Fibroblast of skin of right biceps (primary cell): Measurements from ENCODE around the gene KIAA1671.
"Not testable (repeated sequence)": the region's sequence is repeated elsewhere in the genome, so short reads cannot be mapped to it uniquely, and the experiment has no call there.

Experiments
- DNase-seq: peaks from one replicate; pipeline ENCODE4 v3.0.0-alpha.2; 2013

KIAA1671 gene

DNA sequence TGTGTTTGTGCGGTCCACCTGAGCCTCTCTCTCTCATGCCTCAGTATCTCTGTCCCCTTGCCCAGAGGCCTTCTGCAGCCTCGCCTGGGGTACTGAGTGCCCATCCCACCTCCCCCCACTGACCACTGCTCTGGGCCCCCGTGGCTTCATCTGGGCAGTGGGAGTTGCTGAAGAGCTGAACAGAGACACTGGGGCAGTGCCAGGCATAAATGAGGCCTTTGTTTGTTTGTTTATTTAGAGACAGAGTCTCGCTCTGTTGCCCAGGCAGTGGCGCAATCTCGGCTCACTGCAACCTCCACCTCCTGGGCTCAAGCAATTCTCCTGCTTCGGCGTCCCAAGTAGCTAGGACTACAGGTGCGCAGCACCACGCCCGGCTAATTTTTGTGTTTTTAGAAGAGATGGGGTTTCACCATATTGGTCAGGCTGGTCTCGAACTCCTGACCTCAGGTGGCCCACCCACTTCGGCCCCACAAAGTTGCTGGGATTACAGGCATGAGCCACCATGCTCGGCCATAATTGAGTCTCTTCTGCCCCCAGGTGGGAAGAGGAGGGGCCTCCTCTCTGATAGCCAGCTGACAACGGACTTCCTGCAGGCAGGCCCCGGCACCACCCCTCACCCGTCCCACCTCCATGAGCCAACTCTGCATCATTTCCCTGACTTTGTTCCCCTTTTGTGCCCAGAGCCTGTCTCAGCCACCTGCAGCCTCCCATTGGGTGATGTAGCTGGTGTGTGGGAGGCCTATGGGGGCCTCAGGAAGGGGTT lies 256.4 kb downstream of the KIAA1671 start:
- no peak for DNase-seq

DNA sequence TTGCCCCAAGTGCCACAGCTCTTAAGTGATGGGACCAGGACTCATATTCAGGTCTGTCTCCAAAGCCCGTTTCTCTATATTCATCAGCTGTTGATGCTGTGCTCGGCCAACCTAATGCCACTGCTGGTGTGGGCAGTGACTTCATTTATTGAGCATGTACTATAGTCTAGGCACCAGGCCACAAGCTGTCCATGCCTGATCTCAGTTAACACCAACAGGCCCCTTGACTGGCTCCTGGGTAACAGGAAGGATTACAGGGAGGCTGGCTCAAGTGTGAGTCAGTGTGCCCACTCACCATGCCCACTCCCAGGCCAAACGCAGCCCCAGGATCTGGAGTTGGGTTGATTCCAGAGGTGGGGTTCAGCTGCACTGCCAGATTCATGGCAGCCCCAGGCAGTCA lies 258.3 kb downstream of the KIAA1671 start:
- DNase-seq, result no peak

DNA sequence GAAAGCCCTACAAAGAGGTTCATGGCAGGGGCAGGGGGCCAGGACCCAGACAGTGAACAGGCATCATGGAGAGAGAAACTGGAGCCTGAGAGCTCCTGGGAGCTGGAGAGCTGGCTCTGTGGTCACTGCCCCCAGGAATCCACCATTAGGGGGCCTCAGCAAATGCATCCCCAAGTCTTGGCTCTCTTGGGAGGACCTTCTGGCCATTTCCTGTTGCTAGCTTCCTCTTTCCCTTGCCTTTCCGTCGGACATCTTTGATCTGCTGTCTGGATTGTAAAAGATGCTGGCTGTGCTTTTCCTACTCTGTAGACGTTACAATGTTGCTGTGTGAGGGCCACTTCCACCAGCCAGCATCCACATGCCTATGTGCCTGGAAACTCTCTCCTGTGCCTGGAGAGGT lies 259.8 kb downstream of the KIAA1671 start:
- DNase-seq, result no peak

DNA sequence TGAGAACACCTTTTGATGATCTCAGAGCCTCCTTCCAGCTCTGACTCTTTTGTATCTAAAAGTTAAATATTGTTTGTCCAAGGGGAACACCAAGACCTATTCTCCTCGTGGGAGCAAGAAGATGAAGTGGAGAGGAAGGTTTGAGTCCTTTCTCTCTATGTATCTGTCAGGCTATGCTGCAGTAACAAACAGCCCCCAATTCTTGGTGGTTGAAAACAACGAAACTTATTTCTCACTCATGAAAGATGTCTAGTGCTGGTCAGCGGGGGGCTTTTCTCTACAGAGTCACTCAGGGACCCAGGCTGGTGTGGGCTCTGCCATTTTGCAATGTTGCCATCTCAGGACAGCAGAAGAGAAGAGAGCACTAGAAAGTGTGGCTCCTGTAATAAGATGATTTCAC lies 260.7 kb downstream of the KIAA1671 start:
- DNase-seq, result no peak

DNA sequence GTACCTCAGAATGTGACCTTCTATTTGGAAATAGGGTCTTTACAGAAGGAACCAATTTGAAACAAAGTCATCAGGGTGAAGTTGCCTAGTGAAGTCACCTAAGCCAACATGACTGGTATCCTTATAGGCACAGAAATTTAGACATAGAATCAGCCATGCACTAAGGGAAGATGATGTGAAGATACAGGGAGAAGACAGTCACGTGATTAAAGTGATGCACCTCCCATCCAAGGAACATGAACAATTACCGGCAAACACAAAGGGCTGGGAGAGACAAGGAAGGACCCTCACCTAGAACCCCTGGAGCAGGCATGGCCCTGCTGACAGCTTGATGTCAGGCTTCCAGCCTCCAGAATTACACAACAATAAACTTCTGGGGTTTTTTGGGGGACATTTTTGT lies 263.7 kb downstream of the KIAA1671 start:
- no peak for DNase-seq

DNA sequence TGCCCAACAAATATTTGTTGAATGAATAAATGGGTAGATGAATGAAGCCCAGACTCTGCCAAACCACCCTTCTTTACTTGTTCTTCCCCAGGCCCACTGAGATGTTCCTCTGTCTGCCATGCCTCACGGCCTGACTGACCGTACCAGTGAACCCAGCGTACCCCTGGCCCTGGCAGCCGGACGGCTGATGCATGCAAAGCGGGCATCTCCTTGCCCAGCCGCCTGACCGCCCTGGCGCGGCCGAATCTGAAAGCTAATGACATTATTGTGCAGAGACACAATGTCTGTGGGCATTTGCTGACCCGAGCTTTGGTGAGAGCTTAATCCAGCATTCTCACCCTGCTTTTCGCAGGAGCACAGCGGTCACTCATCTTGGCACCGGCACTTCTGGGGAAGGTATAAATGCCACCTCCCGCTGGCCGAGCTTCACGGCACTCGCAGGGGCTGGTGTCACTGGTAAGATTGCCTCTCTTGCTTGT lies 266.7 kb downstream of the KIAA1671 start, which contains the start of gene CRYBB2:
Gene CRYBB2, plus strand, starts transcription at position 429 of the 479 bp plus-strand sequence. CDS start 1,791 bp downstream, outside the sequence.
- no peak for DNase-seq

DNA sequence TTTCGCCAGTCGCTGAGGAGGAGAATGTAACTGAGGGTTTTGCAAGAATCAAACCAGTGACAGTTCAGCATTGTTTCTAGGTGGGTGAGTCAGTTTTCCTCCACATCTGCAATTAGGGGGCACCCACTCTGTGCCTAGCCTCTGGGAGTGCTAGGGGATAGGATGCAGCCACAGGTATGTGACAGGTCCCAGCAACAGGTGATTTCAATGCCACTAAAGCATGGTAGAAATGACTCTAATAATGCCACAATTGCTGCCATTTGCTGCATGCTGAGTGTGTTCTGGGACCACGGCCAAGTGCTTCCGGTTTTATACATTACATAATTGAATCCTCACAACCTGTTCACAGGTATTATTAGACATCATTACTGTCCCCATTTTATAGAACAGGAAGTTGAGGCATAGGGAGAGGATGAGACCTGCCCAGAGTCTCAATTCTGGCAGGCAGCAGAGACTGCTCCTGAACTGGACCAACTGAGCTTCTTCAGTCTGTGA lies 267.5 kb downstream of the KIAA1671 start:
- DNase-seq, result no peak

DNA sequence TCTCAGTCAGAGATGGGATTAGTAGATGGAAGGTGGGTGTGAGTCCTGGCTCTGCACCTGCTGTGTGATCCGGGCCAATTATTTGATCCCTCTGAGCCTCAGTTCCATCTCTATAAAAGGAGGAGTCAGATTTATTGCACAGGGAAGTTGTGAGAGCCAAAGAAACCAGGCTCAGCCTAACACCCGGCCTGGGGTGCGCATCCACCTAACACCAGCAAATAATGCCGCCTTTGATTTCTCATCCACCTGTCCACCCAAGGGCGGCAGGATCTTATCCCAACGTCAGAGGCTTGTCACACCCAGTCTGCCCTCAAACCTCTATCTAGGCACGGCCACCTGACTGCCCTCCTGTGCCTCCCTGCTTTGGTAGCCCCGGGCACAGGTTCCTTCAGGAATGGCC lies 269.3 kb downstream of the KIAA1671 start:
- DNase-seq, result no peak

DNA sequence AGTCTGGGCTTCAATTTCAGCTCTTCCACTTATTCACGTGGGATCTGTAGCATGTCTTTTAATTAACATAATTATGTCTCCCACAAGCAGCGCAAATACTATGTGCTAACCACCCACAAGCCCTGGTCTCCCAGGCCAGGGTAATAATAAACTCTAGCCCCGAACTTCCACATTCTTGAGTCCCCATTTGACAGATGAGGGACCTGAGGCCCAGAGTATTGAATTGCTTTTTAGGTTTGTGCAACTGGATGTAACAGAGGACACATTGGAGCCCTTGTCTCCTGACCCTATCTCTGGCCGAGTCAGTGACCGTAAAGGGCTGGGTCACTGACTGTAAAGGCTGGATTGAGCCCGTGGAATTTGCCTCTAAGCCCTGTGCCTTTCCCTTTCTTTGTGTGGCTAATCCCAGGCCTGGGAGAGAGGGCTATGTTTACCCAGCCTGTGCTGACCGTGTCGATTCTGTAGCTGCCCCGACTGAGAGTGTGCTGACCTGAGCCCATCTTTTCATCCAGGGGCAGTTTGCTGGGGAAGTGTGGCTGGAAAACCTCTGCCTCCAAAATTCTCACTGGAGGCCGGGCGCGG lies 270.8 kb downstream of the KIAA1671 start:
- DNase-seq, result no peak

DNA sequence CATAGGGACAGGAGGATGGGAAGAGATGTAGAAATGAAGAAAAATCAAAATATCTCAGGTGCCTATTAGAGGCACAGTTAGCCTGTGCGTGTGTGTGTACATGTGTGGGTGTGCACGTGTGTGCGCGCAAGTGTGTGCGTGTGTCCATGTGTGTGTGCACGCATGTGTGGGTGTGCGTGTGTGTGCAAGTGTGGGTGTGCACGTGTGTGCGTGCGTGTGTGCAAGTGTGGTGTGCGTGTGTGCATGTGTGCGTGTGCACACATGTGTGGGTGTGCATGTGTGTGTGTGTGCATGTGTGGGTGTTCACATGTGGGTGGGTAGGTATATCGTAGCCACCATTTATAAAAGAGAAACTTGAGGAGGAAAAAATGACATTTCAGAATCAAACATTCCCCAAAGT lies 276.3 kb downstream of the KIAA1671 start:
- DNase-seq, result no peak

DNA sequence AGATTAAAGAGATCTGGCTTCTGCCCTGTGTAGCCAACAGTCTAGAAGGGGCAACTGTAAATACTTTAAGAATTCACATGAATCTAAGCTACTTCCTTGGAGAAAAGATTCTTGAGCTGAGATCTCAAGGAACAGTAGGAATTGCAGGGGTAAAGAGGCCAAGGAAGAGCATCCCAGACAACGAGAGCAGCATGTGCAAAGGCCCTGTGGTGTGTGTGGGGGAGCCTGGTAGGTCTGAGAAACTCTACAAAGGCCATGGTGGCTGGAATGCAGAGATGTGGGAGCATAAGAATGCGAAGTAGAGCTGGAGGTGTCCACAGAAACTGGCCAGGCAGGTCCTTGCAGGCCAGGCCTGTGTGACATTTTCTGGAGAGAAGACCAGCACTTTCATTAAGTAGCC lies 278.2 kb downstream of the KIAA1671 start:
- not testable (repeated sequence) for DNase-seq

DNA sequence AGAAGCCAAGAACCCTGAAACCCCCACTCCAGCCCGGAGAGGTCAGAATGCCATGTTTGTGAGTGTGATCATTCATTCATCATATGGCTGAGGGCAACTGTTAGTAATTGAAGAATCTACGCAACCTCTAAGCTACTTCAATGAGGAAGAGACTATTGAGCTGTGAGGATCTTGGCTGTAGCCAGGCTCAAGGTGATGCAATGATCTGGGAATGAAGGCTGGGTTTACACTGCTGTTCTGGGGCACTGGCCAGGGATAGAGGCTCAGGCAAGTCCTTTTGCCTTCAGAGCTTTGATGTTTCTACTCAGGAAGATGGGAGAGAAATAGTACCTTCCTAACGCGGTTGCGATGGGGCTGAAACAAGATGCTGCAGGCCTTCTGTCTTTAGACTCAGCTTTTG lies 279.8 kb downstream of the KIAA1671 start:
- no peak for DNase-seq

DNA sequence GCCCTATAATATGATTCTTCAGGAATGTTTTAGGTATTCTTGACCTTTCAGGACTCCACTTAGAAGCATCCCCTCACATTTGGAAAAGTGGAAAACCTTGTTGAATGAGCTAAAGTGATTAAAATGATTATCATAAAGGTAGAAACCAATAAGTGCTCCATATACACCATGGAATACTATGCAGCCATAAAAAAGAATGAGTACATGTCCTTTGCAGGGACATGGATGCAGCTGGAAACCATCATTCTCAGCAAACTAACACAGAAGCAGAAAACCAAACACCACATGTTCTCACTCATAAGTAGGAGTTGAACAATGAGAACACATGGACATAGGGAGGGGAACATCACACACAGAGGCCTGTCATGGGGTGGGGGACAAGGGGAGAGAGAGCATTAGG lies 281.2 kb downstream of the KIAA1671 start:
- not testable (repeated sequence) for DNase-seq

DNA sequence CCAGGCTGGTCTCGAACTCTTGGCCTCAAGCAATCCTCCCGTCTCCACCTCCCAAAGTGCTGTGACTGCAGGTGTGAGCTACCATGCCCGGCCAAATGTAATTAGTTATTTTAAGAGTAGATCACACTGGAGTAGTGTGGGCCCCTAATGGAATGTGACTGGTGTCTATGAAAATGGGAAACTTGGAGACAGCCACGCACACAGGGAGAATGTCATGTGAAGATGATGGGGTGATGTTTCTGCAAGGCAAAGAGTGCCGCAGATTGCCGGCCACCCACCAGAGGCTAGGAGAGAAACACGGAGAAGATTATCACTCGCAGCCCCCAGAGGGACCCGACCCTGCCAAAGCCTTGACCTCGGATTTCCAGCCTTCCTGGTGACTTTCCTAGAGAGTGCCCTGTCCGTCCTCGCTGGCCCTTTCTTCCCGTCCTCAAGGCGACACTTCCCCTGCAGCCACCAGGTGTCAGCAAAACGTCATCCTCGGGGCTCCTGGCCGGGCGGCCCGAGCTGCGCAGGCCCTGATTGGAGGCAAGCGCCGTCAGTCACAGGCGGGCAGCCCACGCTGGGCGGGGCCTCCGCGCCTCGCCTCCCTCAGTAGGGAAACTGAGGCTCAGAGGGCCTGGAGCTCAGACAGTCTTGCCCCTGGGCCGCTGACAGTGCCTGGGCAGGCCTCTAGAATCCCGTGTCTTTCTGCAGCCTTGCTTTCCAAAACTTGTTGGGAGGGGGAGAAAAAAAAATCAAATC lies 283.2 kb downstream of the KIAA1671 start:
- peak; percentile 76 for DNase-seq

DNA sequence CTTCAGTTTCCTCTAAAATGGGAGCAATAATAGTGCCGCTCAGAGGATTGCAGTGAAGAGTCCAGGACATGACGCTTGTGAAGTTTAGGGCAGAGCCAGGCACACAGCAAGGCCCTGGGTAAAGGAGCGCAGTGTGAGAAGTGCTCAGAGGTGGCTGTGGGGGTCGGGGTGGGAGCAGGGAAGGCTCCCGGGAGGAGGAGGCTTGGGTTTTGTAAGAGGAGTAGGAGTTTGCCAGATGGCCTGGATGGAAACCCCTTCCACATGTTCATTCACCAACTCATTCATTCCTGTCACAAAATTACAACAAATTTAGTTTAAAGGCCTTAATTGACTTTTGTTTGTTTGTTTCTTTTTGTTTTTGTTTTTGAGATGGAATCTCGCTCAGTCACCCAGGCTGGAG lies 283.9 kb downstream of the KIAA1671 start:
- DNase-seq, result no peak

DNA sequence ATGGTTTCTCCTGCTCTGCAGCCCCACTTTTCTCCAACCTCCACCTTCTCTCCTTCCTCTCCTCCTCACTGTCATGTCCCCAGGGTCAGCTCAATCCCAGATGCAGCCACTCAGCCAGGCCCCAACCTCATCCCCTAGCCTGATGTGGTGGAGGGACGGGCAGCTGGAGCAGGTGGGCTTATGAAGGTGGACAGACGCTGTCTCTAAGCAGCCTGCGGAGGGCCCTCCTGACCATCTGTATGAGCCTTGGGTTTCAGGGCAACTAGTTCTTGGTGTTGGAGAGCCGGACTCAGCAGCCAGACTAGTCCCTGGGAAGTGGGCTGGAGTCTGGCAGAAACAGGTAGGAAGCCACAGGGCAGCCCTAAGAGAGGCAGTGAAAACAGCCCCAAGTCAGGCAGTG lies 285.0 kb downstream of the KIAA1671 start:
- no peak for DNase-seq

DNA sequence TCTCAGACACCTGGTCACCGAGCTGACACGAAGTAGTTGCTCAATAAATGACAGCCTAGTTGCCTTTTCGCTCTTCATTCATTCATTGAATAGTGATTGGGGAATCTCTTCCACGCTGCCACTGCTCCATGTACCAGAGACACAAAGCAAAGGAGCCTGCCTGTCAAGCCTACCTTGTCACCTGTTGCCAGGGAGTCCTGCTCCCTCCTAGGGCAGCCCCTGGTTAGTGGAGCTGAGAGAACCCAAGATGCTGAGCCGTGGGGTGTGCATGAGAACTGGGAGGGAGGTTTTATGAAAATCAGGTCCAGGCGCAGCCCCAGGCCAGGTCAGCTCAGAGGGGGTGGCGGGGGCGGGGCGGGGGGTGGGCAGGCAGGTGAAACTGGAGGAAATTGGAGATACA lies 285.5 kb downstream of the KIAA1671 start:
- not testable (repeated sequence) for DNase-seq
